GM12874 (cell line): ENCODE data around the gene APRT.

ENCODE experiments used
- CTCF ChIP-seq: IDR thresholded peaks from 2 replicates; pipeline ENCODE4 v1.5.1; 2011; ENCODE audit warnings: low read depth, mild to moderate bottlenecking, control low read depth, low read length, moderate library complexity; ENCODE audit not compliant: insufficient read depth

Gene APRT

GRCh38 chr16:88784074-88784855 lies 27.5 kb downstream of the APRT start:
- TF ChIP-seq CTCF, result peak; percentile 62

DNA sequence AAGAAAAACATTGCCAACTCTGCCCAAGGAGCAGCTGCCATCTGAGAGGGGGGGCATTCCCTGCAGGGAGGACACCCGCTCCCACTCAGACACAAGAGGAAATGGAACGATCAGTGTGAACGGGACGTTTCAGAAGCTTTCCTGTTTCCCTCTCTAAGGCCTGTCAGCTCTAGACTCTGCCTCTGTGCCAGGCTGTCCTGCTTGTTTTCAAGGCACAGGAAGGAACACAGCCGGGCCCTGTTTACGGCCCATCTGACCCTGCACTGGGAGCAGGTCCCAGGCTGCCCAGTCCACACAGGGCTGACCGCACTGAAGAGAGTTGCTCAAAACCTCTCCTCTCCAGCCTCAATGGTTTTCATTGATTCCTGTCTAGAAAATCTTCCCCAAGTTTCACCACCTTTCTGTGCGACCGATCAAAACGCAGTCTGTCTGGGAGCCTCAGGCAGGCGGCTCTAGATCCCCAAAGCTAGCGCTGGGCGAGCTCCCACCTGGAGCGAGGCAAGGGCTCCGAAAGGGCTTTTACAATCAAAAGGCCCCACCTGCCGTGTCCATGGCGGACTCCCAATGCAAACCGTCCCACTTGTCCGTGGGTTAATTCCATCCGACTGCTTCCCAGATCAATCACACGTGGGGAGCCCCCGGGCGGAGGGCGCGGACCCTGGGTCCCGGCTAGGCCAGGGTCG lies 28.2 kb downstream of the APRT start:
- TF ChIP-seq CTCF, result no peak

GRCh38 chr16:88782454-88783390 lies 29.0 kb downstream of the APRT start:
- no peak for TF ChIP-seq CTCF

- no peak for TF ChIP-seq CTCF
Observed at GRCh38 chr16:88781140-88782077, 30.3 kb downstream of the APRT start.

DNA sequence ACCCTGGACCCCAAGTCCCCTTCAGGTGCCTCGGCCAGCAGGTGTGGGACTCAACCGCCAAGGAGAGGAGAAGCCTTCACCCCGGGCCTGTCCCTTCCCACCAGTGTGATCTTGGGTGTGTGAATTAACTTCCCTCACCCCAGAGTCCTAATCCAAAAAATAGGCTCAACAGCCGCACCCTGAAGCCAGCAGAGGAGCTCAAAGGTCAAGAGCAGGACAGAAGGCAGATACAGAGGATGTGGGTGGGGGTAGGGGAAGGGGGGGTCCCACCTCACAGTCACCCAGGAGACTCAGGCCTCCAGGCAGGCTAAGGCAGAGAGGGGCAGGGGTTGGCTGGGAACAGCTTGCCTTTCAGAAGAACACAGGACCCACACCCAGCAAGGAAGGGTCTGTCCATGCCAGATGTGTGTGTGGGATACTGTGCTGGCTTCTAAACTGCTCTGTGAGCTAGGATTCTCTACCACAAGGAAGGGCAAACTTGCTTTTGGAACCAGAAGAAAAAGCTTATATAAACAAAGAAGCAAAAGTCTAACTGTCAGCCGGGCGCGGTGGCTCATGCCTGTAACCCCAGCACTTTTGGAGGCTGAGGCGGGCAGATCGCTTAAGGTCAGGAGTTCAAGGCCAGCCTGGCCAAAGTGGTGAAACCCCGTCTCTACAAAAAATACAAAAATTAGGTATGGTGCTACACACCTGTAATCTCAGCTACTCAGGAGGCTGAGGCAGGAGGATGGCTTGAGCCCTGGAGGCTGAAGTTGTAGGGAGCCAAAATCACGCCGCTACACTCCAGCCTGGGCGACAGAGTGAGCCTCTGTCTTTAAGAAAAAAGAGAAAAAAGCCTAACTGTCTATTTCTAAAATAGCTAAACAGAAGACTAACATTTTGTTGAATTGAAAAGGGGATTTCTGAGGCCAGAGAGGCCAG lies 31.3 kb downstream of the APRT start:
- TF ChIP-seq CTCF, result no peak

- no peak for TF ChIP-seq CTCF
Observed at GRCh38 chr16:88779406-88780141, 32.2 kb downstream of the APRT start.
